CD1c-positive myeloid dendritic cell (primary cell): ENCODE results near the gene MT3.

Experiments used
- DNase-seq: peaks from one replicate; pipeline ENCODE4 v3.0.0-alpha.2; 2016; ENCODE audit errors: extremely low spot score

The MT3 gene

GRCh38 chr16:56589141-56590039 is at the start of gene MT3:
Gene MT3, plus strand, starts transcription at chr16:56589528. Its CDS starts 63 bp downstream, at chr16:56589591.
- DNase-seq: peak; percentile 7

DNA sequence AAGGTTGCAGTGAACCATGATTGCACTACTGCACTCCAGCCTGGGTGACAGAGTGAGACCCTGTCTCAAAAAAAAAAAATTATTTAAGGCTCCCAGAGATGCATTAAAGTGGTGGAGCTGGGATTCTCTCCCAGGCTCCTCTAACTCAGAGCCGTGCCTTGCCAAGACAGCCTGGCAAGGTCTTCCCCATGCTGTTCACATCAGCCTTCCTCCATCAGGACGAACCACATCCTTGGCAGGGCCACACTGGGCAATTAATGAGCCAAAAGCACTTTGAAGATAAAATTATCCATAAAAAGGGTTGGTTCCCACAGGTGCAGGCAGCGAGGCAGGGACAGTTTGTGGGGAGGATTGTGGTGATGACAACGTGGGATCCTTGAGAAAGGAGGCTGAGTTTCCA is 49.7 kb upstream of the MT3 start:
- DNase-seq: no peak

DNA sequence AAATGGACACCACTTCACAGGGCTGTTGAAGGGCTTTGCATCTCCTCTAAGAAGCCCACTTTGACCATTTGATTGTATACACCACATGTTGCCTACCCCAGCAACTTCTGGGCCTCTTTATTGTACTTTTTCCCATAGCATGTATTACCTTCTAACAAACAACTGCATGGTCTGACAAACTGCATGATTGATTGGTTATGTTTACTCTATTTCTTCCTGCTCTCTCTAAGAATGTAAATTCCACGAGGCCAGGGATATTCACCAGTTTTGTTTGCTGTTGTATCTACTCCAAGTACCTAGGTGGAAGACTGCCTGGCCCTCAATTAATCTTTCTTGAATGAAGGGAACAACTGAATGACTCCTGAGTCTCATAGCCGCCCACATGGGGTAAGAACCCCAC is 47.3 kb upstream of the MT3 start:
- DNase-seq: no peak

- DNase-seq: no peak
Measured at GRCh38 chr16:56547120-56547948, 42.0 kb upstream of the MT3 start.

DNA sequence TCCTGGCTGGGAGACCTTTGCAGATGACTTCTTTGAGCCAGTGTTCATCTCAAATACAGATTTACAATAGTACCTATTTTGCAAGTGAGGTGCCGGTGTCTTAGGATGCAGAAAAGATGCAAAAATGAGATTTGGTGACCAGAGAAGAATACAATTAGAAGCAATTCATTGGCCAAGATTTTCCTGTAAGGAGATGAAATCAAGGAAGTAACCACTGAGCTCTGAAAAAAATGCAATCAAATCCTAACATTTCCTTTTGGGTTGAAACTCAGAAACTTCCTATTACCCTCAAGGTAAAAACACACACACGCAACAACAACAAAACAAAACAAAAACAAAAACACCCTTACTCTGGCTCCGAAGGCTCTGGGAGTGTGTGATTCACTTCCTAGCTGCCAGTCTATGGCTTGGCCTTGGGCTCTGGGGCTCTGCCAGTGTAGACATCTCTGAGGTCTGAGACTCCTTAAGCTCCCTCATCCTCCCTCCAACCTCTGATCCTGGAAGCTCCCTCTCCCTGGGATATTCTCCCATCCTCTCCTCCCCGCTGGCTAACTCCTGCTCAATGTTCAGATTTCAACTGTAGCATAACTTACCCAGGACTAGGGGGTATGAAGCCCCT is 41.3 kb upstream of the MT3 start:
- DNase-seq: peak; percentile 6

DNA sequence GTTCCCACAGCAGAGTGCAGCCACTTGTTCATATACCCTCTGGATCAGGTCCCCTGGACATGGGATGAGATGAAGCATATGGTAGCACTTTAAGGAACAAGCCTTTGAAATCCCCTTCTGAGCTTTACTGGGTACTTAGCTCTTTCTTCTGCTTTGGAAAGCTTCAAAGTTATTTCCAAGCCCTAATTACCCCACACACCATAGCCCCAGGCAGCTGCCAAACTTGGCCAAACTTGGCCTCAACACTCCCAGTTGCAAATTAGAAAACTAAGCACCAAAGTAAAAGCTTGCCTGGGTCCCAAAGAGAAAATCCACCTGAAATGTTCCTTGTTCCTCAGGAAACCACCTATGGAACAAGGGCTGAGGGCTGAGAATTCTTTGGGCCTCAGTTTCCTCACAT is 40.2 kb upstream of the MT3 start:
- no peak for DNase-seq

DNA sequence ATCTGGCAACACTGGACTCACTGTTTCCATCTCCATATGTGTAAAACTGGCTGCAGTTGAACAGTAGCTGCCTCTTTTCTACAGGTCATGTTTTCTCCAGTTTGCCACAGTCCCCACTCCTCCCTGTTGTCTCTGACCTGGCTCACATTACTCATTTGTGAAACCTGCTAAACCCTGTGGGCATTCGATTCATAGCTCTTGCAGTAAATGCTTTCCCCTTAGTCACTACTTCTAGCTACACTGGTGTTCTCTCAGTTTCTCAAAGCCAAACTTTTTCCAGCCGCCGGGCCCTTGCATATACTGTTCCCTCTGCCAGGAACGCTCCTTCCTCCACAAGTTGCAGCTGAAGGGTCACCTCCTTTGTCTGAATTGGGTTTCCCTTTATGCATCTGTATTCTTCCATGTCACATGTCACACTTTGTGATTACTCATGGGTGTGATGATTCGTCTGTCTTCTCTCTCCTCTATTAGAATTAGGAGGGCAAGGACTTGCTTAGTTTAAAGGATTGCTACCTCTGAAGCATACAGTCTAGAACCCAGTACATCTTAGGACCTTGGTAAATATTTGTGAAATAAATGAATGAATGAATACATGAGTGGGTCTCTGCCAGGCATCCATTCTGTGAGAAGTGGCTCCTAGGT is 39.5 kb upstream of the MT3 start:
- DNase-seq: no peak

DNA sequence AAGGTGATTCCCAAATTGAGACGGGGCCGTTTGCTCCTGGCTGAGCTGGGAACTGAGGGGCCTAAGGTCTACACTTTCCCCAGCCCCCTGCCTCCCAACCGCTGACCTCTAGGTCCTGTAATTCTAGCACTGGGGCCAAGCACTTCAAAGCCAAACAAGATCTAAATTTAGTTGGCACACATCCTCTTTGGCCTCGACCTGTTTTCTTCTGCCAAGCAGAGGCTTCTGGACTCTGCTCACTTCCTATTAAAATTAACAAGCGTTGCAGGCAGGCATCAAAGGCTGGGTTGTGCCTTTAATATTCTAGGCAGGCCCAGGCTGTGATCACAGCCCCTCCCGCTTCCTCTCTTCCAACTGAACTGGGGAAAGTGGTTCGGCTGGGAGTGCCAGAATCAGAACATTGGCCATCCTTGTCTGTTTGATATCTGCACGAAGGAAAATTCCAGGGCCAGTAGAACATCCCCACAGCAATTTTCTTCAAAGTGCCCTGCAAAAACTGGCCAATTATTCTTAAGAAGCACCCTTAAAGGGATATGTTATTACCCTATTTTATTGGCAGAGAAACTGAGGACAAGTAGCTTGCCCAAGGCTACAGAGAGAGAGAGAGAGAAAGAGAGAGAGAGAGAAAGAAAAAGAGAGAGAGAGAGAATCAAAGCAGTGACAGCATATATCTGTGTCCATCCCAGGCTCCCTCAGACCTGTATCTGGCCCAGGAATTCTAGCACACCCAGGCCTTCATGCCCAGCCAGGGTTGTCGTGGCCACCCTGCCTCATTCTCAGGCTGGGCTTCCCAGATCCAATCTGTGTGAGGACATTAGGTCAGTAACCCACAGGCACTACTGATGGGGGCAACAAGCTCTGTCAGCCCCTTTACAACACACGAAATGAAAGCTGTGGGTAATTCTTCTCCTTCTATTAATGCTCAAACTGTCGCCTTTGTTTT is 37.3 kb upstream of the MT3 start:
- DNase-seq: peak; percentile 25

DNA sequence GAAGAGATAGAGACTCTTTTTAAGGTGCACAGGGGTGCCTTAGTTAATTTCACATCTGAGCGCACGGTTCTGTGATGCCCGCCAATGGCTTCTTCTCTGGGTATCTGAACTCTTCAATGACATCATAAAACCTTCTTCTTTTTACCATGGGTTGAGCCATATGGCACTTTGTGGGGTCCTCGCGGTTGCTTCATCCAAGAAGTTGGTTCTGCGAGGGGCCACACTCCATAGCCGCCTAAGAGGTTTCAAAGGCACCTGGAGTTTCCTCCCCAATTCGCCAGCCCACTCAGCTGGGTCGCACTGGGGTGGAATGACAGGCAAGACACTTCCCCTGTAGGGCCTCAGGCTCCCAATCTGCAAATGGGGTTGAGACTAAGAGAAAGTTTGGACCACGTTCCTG is 34.9 kb upstream of the MT3 start:
- no peak for DNase-seq

DNA sequence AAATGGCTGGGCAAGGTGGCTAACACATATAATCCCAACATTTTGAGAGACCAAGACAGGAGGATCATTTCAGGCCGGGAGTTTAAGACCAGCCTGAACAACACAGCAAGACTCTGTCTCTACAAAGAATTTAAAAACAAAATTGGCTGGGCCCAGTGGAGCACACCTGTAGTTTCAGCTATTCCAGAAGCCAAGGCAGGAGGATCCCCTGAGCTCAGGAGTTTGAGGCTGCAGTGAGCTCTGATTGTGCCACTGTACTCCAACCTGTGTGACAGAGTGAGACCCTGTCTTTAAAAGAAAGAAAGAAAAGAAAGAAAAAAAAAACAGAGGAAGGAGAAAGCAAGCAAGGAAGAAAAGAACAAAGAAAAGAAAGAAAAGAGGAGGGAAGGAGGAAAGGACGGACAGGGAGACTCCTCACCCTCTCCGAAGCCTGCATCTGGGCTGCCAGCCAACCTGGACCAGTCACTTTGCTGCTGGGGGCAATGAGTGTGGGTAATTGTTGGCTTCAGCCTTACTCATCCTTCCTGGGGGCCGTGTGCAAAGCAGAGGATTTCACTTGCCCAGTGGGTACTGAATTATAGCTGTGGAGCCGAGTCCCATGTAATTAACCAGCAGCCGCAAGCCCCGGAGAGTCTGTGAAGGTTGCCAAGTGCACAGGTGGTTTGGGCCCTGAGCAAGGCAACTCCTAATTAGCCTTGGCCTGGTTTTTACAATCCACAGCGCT is 31.1 kb upstream of the MT3 start:
- no peak for DNase-seq

- DNase-seq: no peak
Measured at GRCh38 chr16:56559109-56559508, 30.2 kb upstream of the MT3 start.

- DNase-seq: no peak
Measured at GRCh38 chr16:56560447-56560846, 28.9 kb upstream of the MT3 start.

DNA sequence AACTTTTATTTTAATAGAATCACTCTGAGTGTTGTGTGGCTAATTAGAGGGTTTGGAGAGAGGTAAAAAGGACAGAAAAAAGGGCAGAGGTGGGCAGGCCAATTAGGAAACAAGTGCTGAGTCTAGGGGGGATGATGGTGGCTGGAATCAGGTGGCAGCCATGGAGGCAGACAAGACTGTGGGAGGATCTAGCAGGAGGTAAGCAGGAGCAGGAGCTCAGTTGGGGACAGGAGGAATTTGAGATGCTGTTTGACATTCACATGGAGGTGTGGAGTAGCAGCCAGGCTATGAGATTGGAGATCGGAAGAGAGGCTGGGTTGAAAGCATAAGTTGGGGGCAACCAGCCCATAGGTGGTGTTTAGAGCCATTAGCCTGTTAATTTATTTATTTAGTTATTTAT is 28.2 kb upstream of the MT3 start:
- no peak for DNase-seq

- no peak for DNase-seq
Measured at GRCh38 chr16:56564793-56565477, 24.4 kb upstream of the MT3 start, which contains the start of gene MT4. Gene MT4, plus strand, starts transcription at chr16:56565073. Its CDS starts 56 bp downstream, at chr16:56565129.

DNA sequence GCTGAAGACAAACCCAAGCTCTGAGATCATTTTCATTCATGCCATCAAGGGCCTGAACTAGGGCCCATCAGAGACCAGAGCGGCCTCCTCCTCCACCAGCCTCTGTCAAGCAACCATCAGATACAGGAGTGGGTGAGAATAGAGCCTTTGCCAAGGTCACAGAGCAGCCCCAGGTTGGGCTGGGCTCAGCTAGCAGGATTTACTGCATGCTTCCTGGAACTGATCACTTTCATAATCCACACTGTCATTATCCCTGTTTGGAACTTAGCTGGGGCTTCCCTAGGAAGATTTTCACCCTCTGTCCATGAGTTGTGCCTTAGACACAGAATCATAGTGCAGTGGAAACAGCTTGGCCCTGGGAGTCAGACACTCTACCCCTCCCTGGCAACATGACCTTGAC is 19.4 kb upstream of the MT3 start:
- no peak for DNase-seq

- DNase-seq: no peak
Measured at GRCh38 chr16:56571525-56571924, 17.8 kb upstream of the MT3 start.

GRCh38 chr16:56574625-56575024 is 14.7 kb upstream of the MT3 start:
- no peak for DNase-seq

GRCh38 chr16:56576585-56577299 is 12.6 kb upstream of the MT3 start:
- peak; percentile 85 for DNase-seq

GRCh38 chr16:56577300-56577625 is 12.1 kb upstream of the MT3 start:
- DNase-seq: no peak
